GM12872 (cell line): ENCODE data around the gene CRAT.

Source experiments
- CTCF ChIP-seq: IDR thresholded peaks from 3 replicates; pipeline ENCODE4 v1.5.1; 2011; ENCODE audit warnings: low read depth, mild to moderate bottlenecking, low read length, moderate library complexity; ENCODE audit not compliant: insufficient read depth

Gene CRAT

GRCh38 chr9:129141066-129142041 lies 30.8 kb upstream of the CRAT start:
- no peak for TF ChIP-seq CTCF

- TF ChIP-seq CTCF, result no peak
These were observed 29.9 kb upstream of the CRAT start for GRCh38 chr9:129140397-129141065.

GRCh38 chr9:129139993-129140396 lies 29.4 kb upstream of the CRAT start:
- no peak for TF ChIP-seq CTCF

GRCh38 chr9:129139233-129139992 lies 28.8 kb upstream of the CRAT start:
- peak; percentile 80 for TF ChIP-seq CTCF

- no peak for TF ChIP-seq CTCF
These were observed 28.1 kb upstream of the CRAT start for GRCh38 chr9:129138476-129139232.

GRCh38 chr9:129138144-129138462 lies 27.5 kb upstream of the CRAT start:
- TF ChIP-seq CTCF, result no peak
